Peyer's patch (tissue), 4 donors: ENCODE results near the gene STRIT1.

Experiments used
- CTCF ChIP-seq, 6 experiments: fragments of 450-650 bp in 4 of 6; fragments of 200-600 bp in 2 of 6; sonication (generic) in 1 of 6; IDR thresholded peaks; one replicate each; pipeline ENCODE4 v1.5.1; 2017 to 2019; ENCODE audit warnings: antibody characterized with exemption in 6 of 6, mild to moderate bottlenecking in 3 of 6, moderate library complexity in 1 of 6
- POLR2A ChIP-seq, 2 donors: fragments of 450-650 bp; IDR thresholded peaks; one replicate each; pipeline ENCODE4 v1.5.1; 2017; ENCODE audit warnings: antibody characterized with exemption in 2 of 2, mild to moderate bottlenecking in 2 of 2, moderate library complexity in 2 of 2

- no peak for TF ChIP-seq CTCF (IDR thresholded peaks at IDR 0.05)
- TF ChIP-seq POLR2A (IDR thresholded peaks at IDR 0.05), result no peak
Measured at GRCh38 chr3:155293516-155293915, at the start of gene STRIT1.
